Retina (tissue), 1 donor: ENCODE data around the gene SETD3.

Source experiments
- DNase-seq: peaks from one replicate; pipeline ENCODE4 v3.0.0-alpha.2; 2016

Gene SETD3

DNA sequence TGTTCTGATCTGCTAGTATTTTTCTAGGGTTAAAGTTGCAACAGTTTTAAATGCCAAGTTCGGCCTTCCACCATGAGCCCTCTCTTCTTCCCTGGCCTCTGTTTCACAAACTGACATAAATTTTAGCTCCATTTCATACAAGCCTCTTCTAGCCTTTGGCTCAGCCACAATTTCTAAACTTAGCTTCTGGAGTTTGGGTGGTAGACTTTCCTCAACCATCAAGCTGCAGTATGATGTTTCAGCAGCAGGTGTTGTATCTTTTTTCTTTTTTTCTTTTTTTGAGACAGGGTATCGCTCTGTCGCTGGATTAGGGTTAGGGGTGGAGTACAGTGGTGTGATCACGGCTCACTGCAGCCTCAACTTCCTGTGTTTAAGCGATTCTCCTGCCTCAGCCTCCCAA lies 29.4 kb downstream of the SETD3 start:
- DNase-seq, result no peak

DNA sequence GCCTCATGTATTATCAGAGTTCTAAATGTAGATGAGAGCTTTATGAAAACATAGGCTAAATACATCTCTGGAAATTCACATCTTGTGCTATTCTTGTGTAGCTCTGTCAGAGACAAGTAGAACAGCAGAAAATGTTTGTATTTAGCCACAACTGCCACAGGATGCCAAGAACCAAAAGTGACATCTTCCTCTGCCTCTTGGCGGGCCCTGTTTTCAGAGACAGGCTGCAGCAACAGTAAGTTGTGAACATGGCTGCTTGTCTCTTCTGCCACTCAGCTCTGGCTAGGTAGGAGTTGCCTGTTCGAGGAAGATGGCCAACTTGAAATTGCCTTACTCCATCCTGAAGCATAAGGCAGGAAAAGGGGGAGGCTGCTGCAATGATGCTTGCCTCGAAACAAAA lies 30.4 kb downstream of the SETD3 start:
- no peak for DNase-seq

DNA sequence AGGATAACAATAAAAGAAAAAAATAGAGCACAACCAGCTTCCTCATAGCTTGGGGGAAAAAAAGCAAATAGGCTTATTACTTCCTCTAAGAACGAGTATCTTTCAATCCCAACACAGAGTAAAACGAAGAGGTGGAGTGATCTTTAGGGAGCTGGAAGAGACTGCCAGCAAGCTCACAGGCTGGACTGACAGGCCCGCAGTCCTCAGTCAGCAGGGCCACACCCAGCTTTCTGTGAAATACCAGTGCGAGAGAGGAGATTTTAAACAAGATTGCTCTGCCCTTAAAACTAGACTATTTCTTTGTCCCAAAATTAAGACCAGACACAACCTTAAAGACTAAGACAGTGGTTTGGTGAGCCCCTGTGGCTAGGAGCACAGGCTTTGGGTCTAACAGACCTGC lies 32.9 kb downstream of the SETD3 start:
- DNase-seq, result no peak

DNA sequence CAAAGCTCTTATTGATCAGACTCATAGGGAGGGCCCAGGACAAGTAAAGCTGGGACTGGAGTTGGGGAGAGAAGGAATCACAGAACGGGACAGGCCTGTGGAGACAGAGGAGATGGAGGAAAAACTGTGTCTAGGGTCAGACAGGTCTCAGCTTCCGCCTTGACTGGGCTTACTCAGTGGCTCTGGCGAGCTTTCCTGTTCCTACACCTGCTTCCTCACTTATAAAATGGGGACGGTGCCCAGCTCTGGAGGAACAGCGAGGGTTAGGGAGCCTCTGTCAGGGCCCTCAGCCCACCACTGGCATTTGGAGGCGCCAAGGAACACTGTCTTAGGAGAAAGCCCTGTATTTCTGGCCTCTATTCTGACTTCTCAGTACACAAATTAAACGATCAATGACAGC lies 34.7 kb downstream of the SETD3 start:
- DNase-seq, result no peak

DNA sequence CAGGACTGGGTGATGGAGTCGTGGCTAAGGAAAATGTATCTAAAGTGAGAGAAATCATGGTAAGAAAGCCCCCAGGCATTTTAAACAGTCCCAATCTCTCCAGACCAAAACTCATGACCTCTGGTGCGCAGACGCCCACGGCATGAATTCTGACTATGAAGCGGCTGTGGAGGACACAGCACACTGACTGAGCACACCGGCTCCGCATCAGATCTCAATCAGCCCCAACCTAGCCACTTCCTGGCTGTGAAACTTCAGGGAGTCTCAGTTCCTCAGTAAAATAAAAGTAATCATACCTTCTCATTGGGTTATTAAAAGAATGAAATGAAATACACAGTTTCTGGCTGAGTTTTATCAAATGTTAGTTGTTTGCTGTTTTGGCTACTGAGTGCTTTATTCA lies 38.7 kb downstream of the SETD3 start:
- no peak for DNase-seq

DNA sequence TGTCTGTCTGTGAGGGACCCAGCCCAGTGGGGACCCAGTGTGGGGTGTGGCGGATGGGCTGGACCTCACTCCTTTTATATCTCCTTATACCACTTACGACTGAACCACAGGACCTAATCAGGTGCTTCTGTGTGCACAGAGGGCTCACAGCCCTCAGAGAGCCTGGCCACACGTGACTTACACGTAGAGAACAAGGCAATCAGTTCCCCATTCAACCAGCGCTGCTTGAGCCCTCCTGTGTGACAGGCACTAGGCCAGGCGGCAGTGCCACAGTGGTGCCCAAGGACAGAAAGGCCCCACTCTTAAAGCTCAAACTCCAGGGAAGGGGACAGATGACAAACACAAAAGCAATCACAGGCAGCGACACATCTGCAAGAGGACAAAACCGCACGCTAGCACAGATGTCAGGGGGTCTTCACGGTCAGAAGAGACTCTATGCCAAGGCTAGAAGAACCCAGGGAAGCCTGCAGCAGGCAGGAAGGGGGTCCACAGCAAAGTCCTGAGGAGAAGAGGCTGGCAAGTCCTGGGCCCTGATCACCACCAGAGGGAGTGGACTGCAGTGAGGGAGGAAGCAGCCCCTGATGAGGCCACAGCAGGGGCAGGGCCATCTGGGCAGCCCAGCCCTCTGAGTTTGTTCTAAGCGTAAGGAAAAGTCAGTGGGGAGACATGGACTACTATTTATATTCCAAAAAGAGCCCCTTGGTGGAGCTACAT lies 39.3 kb downstream of the SETD3 start:
- no peak for DNase-seq

DNA sequence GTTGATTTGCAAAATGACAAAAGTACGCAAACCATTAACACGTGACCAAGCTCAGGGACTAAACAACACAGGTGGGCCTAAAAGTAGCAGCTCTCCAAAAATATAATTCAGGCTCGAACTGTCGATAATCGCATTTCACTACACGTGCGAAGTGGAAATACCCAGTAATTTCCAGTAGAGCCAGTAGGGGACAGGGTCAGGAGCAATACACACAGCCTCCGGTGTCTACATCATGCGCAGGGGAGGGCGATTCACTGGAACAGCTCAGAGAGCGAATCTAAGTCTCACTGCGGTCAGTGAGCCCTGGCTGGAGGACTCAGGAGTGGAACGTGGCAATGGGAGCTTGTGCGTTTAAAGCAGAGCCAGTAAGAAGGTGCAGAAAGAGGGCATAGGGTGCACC lies 40.4 kb downstream of the SETD3 start:
- DNase-seq, result no peak

DNA sequence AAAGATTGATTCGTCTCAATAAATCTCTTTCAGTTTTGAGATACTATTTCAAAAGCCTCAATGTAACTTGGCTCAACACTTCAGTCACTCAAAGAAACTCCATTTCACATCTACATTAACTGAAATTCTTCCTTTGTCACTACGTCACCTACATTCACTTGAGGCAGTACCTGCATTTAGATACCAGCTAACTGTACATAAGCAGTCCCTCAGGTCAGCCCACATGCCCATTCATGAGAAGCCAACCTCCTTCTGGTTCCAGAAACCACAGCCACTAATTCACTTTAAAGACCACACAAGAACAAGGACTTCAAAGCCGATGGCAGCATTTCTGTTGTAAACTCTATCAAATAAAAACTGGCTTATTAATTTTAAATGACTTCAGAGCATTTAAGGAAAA lies 43.0 kb downstream of the SETD3 start:
- DNase-seq, result no peak

DNA sequence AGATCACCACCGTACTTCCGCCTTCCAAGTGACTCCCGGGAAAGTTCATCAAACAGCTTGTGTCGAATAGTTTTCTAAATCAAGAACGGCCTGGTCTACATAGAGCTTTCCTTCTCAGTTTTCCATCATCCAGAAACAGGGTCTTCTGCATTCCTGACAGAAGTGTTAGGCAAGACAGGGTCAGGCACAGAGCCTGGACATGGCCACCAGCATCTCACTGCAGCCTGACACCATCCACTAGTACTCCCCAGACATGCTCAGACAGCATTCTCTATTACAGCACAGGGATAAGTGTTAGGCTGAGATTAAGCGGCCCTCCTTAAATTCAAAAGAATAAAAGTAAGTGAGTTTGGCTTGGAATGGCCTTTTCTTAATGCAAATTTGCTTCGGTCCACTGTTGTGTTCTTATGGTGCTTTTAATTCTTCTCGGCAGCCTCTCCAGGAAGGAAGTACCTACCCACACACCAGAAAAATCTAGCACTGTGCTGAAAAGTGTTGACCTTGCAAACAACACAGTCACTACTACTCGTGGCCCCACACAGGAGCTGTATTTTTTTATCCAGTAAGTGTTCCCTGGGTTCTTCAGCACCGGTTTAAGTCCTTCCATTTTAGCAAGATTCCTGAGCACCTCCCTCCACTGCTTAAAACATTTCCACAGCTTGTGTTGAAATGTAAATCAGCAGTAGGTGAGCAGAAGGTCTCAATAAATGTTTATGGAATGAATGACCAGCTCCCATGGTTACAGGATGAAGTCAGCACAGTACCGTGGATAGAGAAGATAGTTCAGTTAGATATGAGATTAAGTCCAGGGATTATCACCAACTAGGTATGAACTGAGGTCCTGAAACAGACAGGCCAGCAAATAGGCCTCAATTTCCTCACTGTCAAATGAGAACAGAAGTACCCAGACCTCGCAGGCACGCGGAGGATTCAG lies 44.1 kb downstream of the SETD3 start:
- DNase-seq, result no peak

DNA sequence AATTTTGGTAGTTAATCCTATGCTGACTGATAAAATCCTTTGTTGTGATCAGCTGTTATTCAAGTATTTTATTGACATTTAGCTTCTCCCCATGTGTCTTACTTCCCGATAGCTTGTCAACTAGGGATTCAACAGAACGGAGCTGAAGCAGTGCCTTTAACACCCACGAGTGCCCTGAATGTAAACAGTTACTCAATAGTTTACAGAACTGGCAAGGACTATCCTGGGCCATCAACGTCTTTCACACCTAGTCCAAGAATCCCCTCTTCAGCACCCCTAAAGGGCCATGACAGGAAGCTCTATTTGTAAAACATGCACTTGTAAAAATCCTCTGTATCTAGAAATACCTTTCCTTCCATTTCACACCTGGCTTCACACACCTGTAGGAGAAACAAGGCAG lies 45.3 kb downstream of the SETD3 start:
- DNase-seq, result no peak

DNA sequence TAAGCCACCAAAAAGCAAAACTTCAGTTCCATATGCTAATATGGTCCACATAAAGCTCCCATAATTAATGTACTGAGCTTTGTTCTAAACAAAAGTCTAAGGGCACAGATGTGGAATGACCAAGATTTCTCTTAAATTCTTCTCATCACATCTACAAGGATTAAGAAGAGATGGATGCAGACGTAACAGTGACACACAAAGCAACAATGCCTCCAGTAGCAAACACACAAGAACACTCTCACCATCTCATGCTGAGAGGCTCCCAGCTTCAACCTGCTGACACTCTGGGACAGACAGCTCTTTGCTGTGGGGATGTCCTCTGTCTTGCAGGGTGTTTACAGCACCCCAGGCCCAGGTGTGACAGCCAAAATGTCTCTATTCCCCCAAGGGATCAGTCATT lies 48.2 kb downstream of the SETD3 start:
- DNase-seq, result no peak

DNA sequence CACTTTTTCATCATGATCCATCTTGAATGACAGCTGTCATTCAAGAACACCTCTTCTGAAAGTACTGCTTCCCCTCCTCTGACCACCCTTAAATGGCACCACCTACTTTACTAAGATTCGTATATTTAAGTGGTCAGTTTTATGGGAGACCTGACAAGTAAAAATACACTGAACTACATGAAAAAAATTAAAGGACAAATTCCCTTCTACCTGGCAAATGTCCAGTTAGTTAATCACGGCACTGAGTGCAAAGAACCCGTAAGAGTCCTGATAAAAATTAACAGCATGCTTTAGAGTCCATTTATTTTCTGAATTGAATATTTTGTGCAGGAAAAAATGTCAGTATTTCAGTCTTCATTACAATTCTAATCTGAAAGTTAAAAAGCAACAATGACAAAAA lies 48.7 kb downstream of the SETD3 start:
- no peak for DNase-seq

DNA sequence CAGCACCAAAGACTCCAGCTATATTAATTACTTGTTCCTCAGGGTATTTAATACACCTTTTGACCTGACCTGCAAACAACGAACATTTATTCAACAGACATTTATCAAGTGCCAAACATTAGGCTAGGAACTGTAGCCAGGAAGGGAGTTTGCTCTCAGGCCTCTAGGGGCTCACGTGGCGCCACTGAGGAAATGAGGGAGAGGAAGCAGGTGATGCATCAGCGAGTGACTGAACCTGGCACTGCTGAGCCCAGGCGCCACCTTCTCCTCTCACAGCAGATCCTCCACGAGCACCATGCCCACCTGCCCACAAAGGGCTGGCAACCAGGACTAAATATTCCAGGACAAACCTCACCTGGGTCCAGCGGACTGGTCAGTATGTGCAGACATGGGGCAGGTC lies 50.2 kb downstream of the SETD3 start:
- no peak for DNase-seq

DNA sequence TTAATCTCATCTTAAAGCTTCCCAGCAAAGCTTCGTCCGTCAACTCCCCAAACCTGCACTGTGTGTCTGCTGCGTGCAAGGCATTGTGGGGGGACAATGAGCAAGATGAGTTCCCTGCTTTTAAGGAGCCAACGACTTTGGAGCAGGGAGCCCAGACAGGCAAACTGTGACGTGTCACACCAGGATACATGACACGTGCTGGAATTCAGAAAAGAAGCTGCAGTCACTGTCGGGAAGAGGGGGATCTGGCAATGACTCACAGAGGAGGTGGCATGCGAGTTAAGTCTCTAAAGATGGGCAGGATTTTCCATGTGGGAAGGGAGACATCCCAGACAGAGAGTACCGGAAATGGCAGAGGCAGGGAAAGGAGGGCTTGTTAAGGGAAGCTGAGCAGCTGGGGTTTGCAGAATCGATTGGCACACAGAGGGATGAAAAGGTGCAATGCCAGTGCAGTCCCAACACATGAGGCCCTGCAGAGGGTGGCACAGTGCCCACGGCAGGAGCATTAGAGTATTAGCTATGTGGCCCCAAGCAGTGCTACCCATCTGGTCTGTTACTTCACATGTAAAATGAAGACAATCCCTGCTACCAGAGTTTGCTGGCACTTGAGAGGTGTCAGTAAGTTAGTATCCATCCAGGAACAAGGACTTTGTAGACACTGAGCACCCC lies 52.9 kb downstream of the SETD3 start:
- no peak for DNase-seq

DNA sequence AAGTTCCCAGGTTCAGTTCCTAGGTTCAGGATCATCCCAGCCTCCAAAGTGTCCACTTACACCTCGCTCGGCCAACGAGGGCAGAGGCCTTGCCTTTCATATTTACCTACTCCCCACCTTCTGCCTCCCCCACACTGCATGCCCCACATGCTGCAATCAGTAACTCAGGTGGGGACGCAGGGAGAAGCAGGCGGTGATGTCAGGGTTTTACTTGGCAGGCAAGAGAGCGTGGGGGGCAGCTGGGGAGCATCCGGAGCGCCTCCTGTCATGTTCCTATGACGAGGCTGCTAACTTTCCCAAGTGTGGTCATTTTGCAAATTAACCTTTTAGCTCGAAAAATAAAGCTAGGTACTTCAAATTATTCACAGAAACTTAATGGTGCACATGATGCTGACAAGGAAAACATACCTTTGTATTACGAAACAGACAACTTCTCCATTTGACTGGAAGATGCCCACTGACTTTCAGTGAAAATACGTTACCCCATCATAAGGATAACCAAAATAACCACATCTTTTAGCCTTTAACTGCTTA lies 53.8 kb downstream of the SETD3 start:
- DNase-seq, result no peak

DNA sequence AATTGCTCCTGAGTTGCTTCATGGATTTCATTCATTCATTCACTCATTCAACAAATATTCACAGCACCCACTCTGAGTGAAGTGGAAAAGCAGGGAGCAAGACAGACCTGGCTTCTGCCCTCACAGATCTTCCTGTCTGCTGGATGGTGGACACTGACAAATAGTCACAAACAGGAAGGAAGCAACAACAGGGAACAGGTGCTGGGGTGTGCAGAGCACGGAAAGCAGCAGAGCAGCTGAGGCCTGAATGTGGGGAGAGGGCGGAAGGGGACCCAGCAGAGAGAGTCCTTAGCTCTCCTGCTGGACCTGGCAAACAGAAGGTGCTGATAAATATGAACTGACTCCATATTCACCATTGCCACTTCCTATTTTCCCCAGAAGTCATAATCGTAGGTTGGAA lies 54.4 kb downstream of the SETD3 start:
- DNase-seq, result no peak

DNA sequence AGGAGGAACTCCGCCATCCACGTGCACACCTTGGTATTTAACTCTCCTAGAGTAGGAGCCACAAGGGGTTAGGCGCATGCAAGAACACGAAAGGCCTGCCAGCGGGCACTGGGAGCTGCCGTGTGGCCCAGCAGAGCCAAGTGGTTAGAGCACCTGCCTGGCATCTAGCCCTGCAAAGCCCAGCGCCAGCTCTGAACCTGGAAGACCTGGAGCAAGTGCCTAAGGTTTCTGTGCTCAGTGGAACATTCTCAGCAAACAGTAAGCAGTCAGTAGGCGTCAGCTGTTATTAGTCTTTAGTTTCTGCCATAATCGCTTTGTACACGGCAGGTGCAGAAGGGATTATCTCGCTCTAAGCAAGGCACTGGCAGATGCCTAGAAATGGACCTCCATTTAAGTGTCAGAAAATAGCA lies 55.4 kb downstream of the SETD3 start:
- peak; percentile 18 for DNase-seq

DNA sequence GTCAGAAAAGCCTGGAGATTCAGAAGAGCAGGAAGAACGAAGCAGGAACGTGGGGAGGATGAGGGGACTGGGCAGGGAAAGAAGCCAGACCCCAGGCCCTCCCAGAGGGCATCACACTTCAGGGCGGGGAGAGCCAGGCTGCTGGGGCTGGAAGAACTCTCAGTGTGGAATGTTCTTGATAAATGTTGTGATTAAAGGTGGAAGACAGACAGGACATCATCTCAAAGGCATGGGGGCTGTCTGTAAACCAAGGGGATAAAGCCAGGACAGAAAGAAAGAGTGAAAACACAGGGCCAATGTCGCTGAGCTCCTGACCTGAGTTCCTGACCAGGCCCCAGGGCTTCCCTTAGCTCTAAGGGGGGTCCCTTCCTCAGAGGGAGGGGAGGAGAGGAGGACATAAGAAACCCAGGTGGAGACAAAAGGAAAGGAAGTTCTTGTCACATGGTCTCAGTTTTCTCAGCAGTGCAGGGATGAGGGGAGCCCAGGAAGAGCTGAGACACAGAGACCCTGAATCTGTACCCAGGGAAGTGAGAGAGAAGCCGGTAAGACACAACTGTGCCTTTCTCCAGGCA lies 56.3 kb downstream of the SETD3 start:
- no peak for DNase-seq

DNA sequence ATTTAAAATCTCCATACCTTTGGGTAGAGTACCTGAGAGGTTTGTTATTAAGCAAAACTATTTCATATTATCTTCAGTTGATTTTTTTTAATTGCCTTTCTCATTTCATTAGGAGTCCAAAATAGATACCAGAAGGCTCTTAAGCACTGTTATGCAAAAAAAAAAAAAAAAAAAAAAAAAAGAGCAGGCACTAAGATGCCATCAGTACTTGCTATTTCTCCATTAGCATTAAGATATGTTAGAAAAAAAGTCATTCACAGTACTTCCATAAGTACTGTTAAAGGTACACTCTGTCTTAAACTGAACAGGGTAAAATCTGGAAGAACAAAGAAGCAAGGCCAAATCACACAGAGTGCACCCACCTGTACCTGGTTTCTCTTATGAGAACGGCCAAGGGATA lies 57.2 kb downstream of the SETD3 start:
- no peak for DNase-seq

DNA sequence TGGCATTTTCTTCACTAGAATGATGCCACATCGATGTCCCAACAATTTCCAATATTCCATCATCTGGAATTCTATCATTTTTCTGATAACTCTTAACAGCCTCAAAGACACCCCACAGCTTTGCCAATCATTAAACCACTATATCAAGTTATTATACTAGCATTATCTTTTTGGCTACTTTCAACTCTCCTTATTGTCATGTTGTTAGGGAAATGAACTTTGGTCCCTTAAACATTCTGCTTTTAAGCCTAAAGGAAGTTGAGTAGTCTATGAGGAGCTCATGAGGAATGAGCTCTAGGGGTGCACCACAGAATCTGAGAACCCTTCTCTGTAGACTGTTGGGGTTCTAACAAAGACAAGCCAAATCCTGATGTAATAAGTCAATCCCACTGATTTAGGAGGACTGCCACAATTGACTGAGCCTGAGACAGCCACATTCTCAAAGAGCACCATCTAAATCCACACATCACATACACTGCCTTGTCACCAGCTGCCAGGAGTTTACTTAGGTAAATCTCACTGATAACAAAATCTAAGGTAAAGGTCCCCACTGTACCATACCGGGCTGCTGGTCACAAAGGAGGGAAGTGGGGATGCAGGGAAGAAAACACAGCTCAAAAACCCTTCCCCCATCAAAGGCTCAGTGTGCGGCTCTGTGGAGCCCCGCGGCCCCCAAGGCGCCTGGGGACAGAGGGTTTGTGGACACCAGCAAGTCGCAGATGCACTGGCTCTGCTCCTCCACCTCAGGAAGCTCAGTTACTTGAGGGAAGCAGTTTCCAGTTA lies 58.2 kb downstream of the SETD3 start:
- DNase-seq, result no peak

DNA sequence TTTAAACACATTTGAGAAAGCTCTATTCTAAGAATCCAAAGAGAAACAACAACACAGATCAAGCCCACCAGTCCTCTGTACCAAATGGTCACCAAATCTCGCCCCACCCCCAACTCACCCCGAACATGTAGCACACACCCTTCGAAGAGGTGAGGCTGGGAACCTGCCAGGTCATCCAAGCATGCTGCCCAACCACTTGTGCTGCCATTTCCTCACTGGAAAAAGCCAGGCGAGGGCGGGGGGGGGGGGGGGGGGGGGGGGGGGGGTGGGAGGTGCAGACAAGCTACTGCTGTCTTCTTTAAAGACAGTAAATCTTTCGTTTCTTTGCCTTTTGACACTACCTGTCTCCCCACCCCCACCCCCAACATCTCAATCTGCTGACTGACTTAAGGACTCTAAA lies 59.9 kb downstream of the SETD3 start:
- DNase-seq, result no peak

DNA sequence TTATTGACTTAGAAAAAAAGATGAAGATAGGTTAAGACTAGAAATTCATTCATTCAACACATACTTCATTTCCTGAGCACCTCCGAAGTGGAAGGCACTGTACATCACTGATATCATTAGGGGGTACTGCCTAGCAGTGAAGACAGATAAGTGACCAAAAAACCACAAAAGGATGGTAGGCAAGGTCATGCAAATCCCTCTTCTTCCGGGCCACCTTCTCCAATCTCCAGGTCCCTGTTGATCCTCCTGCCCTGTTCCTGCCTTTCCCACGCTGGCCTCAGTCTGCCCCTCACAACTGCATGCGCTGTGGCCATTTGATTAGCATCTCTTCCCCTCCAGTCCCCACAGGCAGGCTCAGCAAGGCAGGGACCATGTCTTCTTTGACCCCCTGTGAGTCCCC lies 60.8 kb downstream of the SETD3 start:
- DNase-seq, result no peak
